ENCODE data around the gene ITPR3. TPM values are rescaled to one million over a fixed set of nuclear protein-coding genes. Genes with fewer than 3 reads are reported as not detected.

The ITPR3 gene
- total and polyA plus RNA-seq, 4 donors = 0.49 to 2.8 (median 0.71) TPM

GRCh38 chr6:33661106-33661838 lies 40.1 kb downstream of the ITPR3 start:
- Histone ChIP-seq H3K4me3 (ENCODE audit: low read depth in 1 of 3, low read length in 3 of 3) (no peak overlapping the region), H3K27me3 (ENCODE audit: control insufficient read depth in 4 of 4, insufficient read depth in 4 of 4, low read length in 3 of 4) (no peaks in the 10 kb centered on the region), H3K9ac (ENCODE audit: low read depth in 1 of 2, low read length in 2 of 2) (no peak overlapping the region), H3K27ac (ENCODE audit: low read depth in 1 of 2, low read length in 2 of 2) (no peak overlapping the region), H3K4me1 (ENCODE audit: control insufficient read depth in 4 of 4, insufficient read depth in 4 of 4, low read length in 3 of 4) (no peaks in the 10 kb centered on the region), H3K36me3 (ENCODE audit: control insufficient read depth in 4 of 4, insufficient read depth in 3 of 4, low read depth in 1 of 4, low read length in 3 of 4) (no peaks in the 10 kb centered on the region), H3K9me3 (ENCODE audit: control insufficient read depth in 4 of 4, low read length in 3 of 4) (no peaks in the 10 kb centered on the region)
- TF ChIP-seq REST (IDR thresholded peaks at IDR 0.05) = no peak
- no peak for TF ChIP-seq ZBTB33 (IDR thresholded peaks at IDR 0.05)
- TF ChIP-seq FOXA1 (IDR thresholded peaks at IDR 0.05) = no peak
- no peak for TF ChIP-seq EGR1 (IDR thresholded peaks at IDR 0.05; ENCODE audit: low read depth in 2 of 2)
- no peak for TF ChIP-seq ATF3 (IDR thresholded peaks at IDR 0.05)
- no peak for TF ChIP-seq HNF4G (IDR thresholded peaks at IDR 0.05)
- TF ChIP-seq CTCF (IDR thresholded peaks at IDR 0.05; ENCODE audit: low read depth, low read length, missing input control) = no peak
- TF ChIP-seq RAD21 (IDR thresholded peaks at IDR 0.05) = no peak
- TF ChIP-seq SP1 (IDR thresholded peaks at IDR 0.05) = no peak
- no peak for TF ChIP-seq GABPA (IDR thresholded peaks at IDR 0.05 in 1 of 2, conservative IDR thresholded peaks at IDR 0.05 in 1 of 2)
- no peak for TF ChIP-seq NR2F2 (IDR thresholded peaks at IDR 0.05)
- no peak for TF ChIP-seq MAX (IDR thresholded peaks at IDR 0.05)
- no peak for TF ChIP-seq TAF1 (conservative IDR thresholded peaks at IDR 0.05)
- TF ChIP-seq HNF4A (conservative IDR thresholded peaks at IDR 0.05) = no peak
- TF ChIP-seq JUND (IDR thresholded peaks at IDR 0.05) = no peak
- TF ChIP-seq YY1 (IDR thresholded peaks at IDR 0.05) = no peak
- no peak for TF ChIP-seq FOXA2 (IDR thresholded peaks at IDR 0.05)
- no peak for TF ChIP-seq RXRA (IDR thresholded peaks at IDR 0.05)
- 87% methylated on average over 10 of the region's 10 CpGs for WGBS
- DNase-seq (ENCODE audit: low spot score) = no peak
